ENCODE results near the gene KCNAB2. TPM values are rescaled to one million over a fixed set of nuclear protein-coding genes. Genes with fewer than 3 reads are reported as not detected.

KCNAB2 gene
- total RNA-seq, 1 donor: 4.0 TPM

DNA sequence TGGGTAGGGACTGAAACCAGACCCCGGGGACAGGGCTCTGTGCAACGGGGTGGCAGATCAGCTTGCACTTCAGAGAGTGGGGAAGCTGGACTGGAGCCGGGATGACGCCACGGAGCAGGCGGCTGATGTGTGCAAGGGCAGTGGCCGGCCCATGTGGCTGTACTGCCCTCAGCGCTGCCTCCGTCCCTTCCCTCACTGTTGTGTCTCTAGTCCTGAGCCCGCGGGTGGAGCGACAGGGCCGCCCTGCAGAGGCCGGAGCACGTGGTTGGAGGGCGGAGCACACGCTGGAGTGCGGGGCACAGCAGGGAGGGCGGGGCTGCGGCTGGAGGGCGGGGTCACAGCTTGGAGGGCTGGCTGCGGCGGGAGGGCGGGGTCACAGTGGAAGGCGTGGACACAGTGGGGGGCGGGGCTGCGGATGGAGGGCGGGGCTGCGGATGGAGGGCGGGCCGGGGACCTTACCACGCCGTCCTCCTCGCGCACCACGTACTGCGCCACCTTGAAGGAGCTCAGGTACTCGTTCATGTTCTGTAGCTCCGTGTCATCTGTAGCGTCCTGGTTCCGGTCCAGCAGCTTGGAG, 82.0 kb downstream of the KCNAB2 start:
- DNase-seq (ENCODE audit: low read depth): peak; percentile 30
- TF ChIP-seq, protein P1, sequence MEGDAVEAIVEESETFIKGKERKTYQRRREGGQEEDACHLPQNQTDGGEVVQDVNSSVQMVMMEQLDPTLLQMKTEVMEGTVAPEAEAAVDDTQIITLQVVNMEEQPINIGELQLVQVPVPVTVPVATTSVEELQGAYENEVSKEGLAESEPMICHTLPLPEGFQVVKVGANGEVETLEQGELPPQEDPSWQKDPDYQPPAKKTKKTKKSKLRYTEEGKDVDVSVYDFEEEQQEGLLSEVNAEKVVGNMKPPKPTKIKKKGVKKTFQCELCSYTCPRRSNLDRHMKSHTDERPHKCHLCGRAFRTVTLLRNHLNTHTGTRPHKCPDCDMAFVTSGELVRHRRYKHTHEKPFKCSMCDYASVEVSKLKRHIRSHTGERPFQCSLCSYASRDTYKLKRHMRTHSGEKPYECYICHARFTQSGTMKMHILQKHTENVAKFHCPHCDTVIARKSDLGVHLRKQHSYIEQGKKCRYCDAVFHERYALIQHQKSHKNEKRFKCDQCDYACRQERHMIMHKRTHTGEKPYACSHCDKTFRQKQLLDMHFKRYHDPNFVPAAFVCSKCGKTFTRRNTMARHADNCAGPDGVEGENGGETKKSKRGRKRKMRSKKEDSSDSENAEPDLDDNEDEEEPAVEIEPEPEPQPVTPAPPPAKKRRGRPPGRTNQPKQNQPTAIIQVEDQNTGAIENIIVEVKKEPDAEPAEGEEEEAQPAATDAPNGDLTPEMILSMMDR (IDR thresholded peaks at IDR 0.05; ENCODE audit: insufficient read depth, low read length): no peak
- H3K4me3 ChIP-seq (ENCODE audit: low read depth, low read length): peak overlapping the region; percentile 9

DNA sequence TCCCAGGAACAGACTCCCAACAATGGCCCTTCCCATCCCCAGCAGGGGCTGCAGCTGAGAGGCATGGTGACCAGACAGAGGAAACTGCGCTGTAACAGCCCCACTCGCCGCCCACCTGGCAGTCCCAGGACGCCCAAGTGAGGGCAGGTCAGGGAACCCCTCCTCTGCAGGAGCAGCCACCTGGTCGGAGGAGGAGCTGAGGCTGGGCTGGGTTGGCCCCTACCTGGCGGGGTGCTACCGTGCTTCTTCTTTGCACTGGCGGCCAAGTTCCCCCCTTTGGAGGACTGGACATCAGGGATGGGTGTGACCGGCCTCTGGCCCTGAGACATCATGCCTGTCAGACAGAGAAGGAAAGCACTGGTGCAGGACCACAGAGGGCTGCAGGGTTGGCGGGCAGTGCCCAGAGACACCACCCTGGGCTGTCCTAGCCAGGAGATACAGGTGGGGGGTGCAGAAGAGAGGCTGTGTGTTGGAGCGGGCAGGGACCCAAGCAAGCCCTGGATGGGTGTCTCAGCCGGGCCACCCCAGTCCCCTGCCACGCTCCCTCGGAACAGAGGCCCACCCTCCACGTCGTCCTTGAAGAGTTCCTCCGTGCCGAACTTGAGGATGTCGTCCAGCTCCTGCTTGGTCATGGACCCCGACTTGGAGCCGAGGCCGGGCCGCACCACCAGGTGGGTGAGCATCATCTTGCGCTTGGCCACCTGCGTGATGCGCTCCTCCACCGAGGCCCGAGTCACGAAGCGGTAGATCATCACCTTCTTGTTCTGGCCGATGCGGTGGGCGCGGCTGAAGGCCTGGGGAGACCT, 82.8 kb downstream of the KCNAB2 start:
- no peak overlapping the region for H3K4me3 ChIP-seq (ENCODE audit: low read depth, low read length)
- TF ChIP-seq, protein P1 (IDR thresholded peaks at IDR 0.05; ENCODE audit: insufficient read depth, low read length): no peak
- no peak for DNase-seq (ENCODE audit: low read depth)

DNA sequence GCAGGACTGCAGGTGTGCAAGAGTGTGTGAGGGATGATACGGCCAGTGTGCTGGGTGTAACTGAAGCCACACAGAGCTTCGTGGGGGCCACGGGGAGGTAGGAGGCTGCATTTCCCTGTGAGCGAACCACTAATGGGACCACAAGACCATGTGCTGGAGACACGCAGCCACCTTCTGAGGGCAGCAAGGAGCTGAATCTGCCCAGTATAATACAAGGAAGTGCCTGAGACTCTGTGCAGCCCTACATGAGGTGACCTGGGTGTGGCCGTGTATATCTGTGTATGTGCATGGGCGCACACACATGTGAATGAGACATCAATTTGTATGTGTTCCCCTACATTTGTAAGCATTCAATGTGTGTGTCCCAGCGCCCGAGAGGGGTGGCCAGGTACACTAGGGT, 83.6 kb downstream of the KCNAB2 start:
- no peak overlapping the region for H3K4me3 ChIP-seq (ENCODE audit: low read depth, low read length)
- DNase-seq (ENCODE audit: low read depth): no peak
- TF ChIP-seq, protein P1 (IDR thresholded peaks at IDR 0.05; ENCODE audit: insufficient read depth, low read length): no peak

DNA sequence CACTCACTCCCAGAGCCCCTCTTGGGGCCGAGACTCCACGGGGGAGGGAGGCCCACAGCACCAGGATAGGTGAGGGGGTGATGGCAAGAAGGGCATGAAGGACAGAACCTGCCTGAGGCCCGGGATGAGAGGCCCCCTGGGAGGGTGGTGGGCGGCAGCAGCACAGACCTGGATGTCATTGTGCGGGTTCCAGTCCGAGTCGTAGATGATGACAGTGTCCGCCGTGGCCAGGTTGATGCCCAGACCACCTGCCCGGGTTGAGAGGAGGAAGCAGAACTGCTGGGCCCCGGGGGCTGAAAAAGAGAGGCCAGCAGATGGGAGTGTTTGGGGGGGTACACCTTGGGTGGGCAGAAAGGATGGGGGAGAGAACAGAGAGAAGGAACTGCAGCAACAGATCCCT, 84.3 kb downstream of the KCNAB2 start:
- H3K4me3 ChIP-seq (ENCODE audit: low read depth, low read length): no peak overlapping the region
- TF ChIP-seq, protein P1 (IDR thresholded peaks at IDR 0.05; ENCODE audit: insufficient read depth, low read length): no peak
- no peak for DNase-seq (ENCODE audit: low read depth)

DNA sequence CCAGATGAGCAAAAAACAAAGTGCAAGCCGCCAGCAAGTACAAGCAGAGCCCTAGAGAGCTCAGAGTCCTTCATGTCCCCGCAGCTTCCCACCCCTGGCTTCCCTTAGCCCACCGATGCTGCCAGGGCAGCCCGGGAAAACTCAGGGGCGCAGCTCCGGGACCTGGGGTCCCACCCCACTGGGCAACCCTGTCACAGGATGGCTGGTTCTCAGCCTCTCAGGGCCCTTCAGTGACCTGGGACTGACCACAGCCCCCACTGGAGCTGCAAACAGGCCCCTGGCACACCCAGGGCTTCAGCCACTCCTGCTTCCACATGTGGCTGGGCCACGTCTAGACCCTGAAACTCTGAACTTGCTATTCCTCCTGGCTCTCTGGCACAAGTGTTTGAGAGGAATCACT, 84.9 kb downstream of the KCNAB2 start:
- no peak for DNase-seq (ENCODE audit: low read depth)
- TF ChIP-seq, protein P1 (IDR thresholded peaks at IDR 0.05; ENCODE audit: insufficient read depth, low read length): no peak
- H3K4me3 ChIP-seq (ENCODE audit: low read depth, low read length): no peak overlapping the region

DNA sequence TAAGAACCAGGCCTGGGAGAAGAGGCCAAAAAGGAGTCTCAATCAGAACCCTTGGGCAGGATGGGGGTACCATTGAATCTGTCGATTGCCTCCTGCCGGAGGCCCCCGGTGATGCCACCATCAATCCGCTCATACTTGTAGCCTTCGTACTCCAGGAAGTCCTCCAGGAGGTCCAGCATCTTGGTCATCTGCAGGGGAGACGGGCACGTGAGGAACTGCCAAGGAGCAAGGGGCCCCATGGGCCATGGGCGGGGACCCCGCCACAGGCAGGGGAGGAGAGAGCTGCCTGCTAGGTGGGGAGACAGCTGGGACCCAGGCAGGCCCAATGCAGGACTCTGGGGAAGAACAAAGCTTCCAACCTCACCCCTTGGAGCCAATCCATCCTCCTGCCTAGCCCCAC, 85.9 kb downstream of the KCNAB2 start:
- no peak overlapping the region for H3K4me3 ChIP-seq (ENCODE audit: low read depth, low read length)
- DNase-seq (ENCODE audit: low read depth): no peak
- TF ChIP-seq, protein P1 (IDR thresholded peaks at IDR 0.05; ENCODE audit: insufficient read depth, low read length): no peak

Measured in fibroblast of the aortic adventitia (primary cell).